ENCODE results near the gene ITGB5. TPM values are rescaled to one million over a fixed set of nuclear protein-coding genes. Genes with fewer than 3 reads are reported as not detected.
A peak's percentile ranks its signal among the peaks of the same experiment; 100 is the strongest.

ITGB5 gene
- total and polyA plus RNA-seq, 4 donors: 16.9 to 66.6 (median 48.0) TPM

DNA sequence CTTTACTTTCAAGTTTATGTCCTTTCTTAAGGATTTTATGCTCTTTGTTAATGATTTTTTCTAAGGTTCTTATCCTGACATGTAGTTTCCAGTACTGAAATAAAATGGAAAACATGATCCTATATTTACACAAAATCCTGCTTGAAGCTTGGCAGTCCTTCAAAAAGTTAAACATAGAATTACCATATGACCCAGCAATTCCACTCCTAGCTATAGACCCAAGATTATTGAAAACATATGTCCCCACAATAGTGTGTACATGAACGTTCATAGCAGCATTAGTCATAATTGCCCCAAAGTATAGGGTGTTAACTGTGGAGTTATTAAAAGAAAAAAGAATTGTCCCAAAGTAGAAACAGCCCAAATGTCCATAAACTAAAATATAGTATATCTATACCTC lies 33.2 kb downstream of the ITGB5 start:
- 84% methylated on average over 1 of the region's 1 CpG for WGBS
- no peak overlapping the region for H3K9ac ChIP-seq (ENCODE audit: low read depth in 1 of 2, low read length in 2 of 2)
- DNase-seq (ENCODE audit: low spot score): no peak
- no peaks in the 10 kb centered on the region for H3K9me3 ChIP-seq (ENCODE audit: control insufficient read depth in 4 of 4, low read length in 3 of 4)
- H3K4me1 ChIP-seq (ENCODE audit: control insufficient read depth in 4 of 4, insufficient read depth in 4 of 4, low read length in 3 of 4): peaks cover 5 to 23% (median 12%) of the 10 kb centered on the region in 4 donors
- no peaks in the 10 kb centered on the region for H3K27me3 ChIP-seq (ENCODE audit: control insufficient read depth in 4 of 4, insufficient read depth in 4 of 4, low read length in 3 of 4)
- H3K27ac ChIP-seq (ENCODE audit: low read depth in 1 of 2, low read length in 2 of 2): no peak overlapping the region
- peaks cover 0 to 7% (median 4%) of the 10 kb centered on the region in 4 donors for H3K36me3 ChIP-seq (ENCODE audit: control insufficient read depth in 4 of 4, insufficient read depth in 3 of 4, low read depth in 1 of 4, low read length in 3 of 4)
- H3K4me3 ChIP-seq (ENCODE audit: low read depth in 1 of 3, low read length in 3 of 3): no peak overlapping the region
- TF ChIP-seq RAD21 (IDR thresholded peaks at IDR 0.05): no peak
- TF ChIP-seq JUND (IDR thresholded peaks at IDR 0.05): no peak
- TF ChIP-seq HNF4A (conservative IDR thresholded peaks at IDR 0.05): no peak
- no peak for TF ChIP-seq FOXA2 (IDR thresholded peaks at IDR 0.05)
- TF ChIP-seq SP1 (IDR thresholded peaks at IDR 0.05): no peak
- TF ChIP-seq, protein P1, sequence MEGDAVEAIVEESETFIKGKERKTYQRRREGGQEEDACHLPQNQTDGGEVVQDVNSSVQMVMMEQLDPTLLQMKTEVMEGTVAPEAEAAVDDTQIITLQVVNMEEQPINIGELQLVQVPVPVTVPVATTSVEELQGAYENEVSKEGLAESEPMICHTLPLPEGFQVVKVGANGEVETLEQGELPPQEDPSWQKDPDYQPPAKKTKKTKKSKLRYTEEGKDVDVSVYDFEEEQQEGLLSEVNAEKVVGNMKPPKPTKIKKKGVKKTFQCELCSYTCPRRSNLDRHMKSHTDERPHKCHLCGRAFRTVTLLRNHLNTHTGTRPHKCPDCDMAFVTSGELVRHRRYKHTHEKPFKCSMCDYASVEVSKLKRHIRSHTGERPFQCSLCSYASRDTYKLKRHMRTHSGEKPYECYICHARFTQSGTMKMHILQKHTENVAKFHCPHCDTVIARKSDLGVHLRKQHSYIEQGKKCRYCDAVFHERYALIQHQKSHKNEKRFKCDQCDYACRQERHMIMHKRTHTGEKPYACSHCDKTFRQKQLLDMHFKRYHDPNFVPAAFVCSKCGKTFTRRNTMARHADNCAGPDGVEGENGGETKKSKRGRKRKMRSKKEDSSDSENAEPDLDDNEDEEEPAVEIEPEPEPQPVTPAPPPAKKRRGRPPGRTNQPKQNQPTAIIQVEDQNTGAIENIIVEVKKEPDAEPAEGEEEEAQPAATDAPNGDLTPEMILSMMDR (IDR thresholded peaks at IDR 0.05; ENCODE audit: low read depth, low read length, missing input control): no peak
- TF ChIP-seq YY1 (IDR thresholded peaks at IDR 0.05): no peak
- no peak for TF ChIP-seq NR2F2 (IDR thresholded peaks at IDR 0.05)
- no peak for TF ChIP-seq RXRA (IDR thresholded peaks at IDR 0.05)
- no peak for TF ChIP-seq FOXA1 (IDR thresholded peaks at IDR 0.05)
- TF ChIP-seq HNF4G (IDR thresholded peaks at IDR 0.05): no peak
- TF ChIP-seq EGR1 (IDR thresholded peaks at IDR 0.05; ENCODE audit: low read depth in 2 of 2): no peak
- no peak for TF ChIP-seq TAF1 (conservative IDR thresholded peaks at IDR 0.05)
- TF ChIP-seq GABPA (IDR thresholded peaks at IDR 0.05 in 1 of 2, conservative IDR thresholded peaks at IDR 0.05 in 1 of 2): no peak
- TF ChIP-seq, protein P2, sequence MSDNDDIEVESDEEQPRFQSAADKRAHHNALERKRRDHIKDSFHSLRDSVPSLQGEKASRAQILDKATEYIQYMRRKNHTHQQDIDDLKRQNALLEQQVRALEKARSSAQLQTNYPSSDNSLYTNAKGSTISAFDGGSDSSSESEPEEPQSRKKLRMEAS (IDR thresholded peaks at IDR 0.05): no peak
- TF ChIP-seq, protein P3, sequence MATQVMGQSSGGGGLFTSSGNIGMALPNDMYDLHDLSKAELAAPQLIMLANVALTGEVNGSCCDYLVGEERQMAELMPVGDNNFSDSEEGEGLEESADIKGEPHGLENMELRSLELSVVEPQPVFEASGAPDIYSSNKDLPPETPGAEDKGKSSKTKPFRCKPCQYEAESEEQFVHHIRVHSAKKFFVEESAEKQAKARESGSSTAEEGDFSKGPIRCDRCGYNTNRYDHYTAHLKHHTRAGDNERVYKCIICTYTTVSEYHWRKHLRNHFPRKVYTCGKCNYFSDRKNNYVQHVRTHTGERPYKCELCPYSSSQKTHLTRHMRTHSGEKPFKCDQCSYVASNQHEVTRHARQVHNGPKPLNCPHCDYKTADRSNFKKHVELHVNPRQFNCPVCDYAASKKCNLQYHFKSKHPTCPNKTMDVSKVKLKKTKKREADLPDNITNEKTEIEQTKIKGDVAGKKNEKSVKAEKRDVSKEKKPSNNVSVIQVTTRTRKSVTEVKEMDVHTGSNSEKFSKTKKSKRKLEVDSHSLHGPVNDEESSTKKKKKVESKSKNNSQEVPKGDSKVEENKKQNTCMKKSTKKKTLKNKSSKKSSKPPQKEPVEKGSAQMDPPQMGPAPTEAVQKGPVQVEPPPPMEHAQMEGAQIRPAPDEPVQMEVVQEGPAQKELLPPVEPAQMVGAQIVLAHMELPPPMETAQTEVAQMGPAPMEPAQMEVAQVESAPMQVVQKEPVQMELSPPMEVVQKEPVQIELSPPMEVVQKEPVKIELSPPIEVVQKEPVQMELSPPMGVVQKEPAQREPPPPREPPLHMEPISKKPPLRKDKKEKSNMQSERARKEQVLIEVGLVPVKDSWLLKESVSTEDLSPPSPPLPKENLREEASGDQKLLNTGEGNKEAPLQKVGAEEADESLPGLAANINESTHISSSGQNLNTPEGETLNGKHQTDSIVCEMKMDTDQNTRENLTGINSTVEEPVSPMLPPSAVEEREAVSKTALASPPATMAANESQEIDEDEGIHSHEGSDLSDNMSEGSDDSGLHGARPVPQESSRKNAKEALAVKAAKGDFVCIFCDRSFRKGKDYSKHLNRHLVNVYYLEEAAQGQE (IDR thresholded peaks at IDR 0.05): no peak

DNA sequence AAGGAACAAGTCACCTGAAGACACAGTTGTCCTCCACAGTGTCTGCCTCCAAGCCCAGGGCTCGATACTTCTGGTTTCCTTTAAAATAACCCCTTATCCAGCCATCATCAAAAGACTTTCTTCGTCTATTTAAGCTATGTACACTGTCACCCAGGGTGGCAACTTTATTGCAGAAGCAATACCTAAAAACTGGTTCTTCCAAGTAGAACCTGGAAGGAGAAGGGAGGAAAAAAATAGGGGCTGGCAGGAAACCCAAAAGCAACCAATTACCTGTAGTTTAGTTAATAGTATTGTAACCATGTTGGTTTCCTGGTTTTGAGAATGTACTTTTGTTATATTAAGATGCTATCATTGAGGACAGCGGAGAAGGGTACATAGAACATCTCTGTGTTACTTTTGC lies 33.7 kb downstream of the ITGB5 start:
- H3K9me3 ChIP-seq (ENCODE audit: control insufficient read depth in 4 of 4, low read length in 3 of 4): no peaks in the 10 kb centered on the region
- peaks cover 0 to 7% (median 4%) of the 10 kb centered on the region in 4 donors for H3K36me3 ChIP-seq (ENCODE audit: control insufficient read depth in 4 of 4, insufficient read depth in 3 of 4, low read depth in 1 of 4, low read length in 3 of 4)
- WGBS: 96% methylated on average over 3 of the region's 3 CpGs
- no peak for TF ChIP-seq GABPA (IDR thresholded peaks at IDR 0.05 in 1 of 2, conservative IDR thresholded peaks at IDR 0.05 in 1 of 2)
- TF ChIP-seq TAF1 (conservative IDR thresholded peaks at IDR 0.05): no peak
- no peak for TF ChIP-seq FOXA1 (IDR thresholded peaks at IDR 0.05)
- no peak for TF ChIP-seq JUND (IDR thresholded peaks at IDR 0.05)
- TF ChIP-seq, protein P4, sequence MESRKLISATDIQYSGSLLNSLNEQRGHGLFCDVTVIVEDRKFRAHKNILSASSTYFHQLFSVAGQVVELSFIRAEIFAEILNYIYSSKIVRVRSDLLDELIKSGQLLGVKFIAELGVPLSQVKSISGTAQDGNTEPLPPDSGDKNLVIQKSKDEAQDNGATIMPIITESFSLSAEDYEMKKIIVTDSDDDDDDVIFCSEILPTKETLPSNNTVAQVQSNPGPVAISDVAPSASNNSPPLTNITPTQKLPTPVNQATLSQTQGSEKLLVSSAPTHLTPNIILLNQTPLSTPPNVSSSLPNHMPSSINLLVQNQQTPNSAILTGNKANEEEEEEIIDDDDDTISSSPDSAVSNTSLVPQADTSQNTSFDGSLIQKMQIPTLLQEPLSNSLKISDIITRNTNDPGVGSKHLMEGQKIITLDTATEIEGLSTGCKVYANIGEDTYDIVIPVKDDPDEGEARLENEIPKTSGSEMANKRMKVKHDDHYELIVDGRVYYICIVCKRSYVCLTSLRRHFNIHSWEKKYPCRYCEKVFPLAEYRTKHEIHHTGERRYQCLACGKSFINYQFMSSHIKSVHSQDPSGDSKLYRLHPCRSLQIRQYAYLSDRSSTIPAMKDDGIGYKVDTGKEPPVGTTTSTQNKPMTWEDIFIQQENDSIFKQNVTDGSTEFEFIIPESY (IDR thresholded peaks at IDR 0.05): no peak
- TF ChIP-seq RXRA (IDR thresholded peaks at IDR 0.05): no peak
- TF ChIP-seq SP1 (IDR thresholded peaks at IDR 0.05): no peak
- TF ChIP-seq, protein P5, sequence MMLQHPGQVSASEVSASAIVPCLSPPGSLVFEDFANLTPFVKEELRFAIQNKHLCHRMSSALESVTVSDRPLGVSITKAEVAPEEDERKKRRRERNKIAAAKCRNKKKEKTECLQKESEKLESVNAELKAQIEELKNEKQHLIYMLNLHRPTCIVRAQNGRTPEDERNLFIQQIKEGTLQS (IDR thresholded peaks at IDR 0.05): no peak
- TF ChIP-seq, protein P2 (IDR thresholded peaks at IDR 0.05): no peak
- TF ChIP-seq, protein P1 (IDR thresholded peaks at IDR 0.05; ENCODE audit: low read depth, low read length, missing input control): no peak
- no peak for TF ChIP-seq RAD21 (IDR thresholded peaks at IDR 0.05)
- no peak for TF ChIP-seq FOXA2 (IDR thresholded peaks at IDR 0.05)
- no peak for TF ChIP-seq NR2F2 (IDR thresholded peaks at IDR 0.05)
- TF ChIP-seq HNF4A (conservative IDR thresholded peaks at IDR 0.05): no peak
- no peak for TF ChIP-seq HNF4G (IDR thresholded peaks at IDR 0.05)
- no peak for TF ChIP-seq EGR1 (IDR thresholded peaks at IDR 0.05; ENCODE audit: low read depth in 2 of 2)
- no peak for TF ChIP-seq YY1 (IDR thresholded peaks at IDR 0.05)
- DNase-seq (ENCODE audit: low spot score): no peak
- no peak overlapping the region for H3K9ac ChIP-seq (ENCODE audit: low read depth in 1 of 2, low read length in 2 of 2)
- H3K4me1 ChIP-seq (ENCODE audit: control insufficient read depth in 4 of 4, insufficient read depth in 4 of 4, low read length in 3 of 4): peaks cover 5 to 20% (median 10%) of the 10 kb centered on the region in 4 donors
- peak overlapping the region in 1 of 2 donors; percentile 38 for H3K27ac ChIP-seq (ENCODE audit: low read depth in 1 of 2, low read length in 2 of 2)
- H3K4me3 ChIP-seq (ENCODE audit: low read depth in 1 of 3, low read length in 3 of 3): no peak overlapping the region
- no peaks in the 10 kb centered on the region for H3K27me3 ChIP-seq (ENCODE audit: control insufficient read depth in 4 of 4, insufficient read depth in 4 of 4, low read length in 3 of 4)

All from liver (tissue), 9 donors.